Spleen (tissue), 7 donors: ENCODE results near the gene CDS2.

Experiments used
- POLR2A ChIP-seq, 3 donors: fragments of 450-650 bp; IDR thresholded peaks; one replicate each; pipeline ENCODE4 v1.5.1; 2017; ENCODE audit warnings: antibody characterized with exemption in 3 of 3, mild to moderate bottlenecking in 1 of 3
- POLR2AphosphoS5 ChIP-seq, 3 donors: sonication (generic); formaldehyde crosslinking; IDR thresholded peaks; one replicate each; pipeline ENCODE4 v1.5.1; 2017; ENCODE audit warnings: antibody characterized with exemption in 3 of 3
- TF ChIP-seq, protein P1 (sequence below), 11 experiments: fragments of 200-600 bp in 7 of 11; fragments of 450-650 bp in 4 of 11; sonication (generic) in 4 of 11; IDR thresholded peaks in 8 of 11; conservative IDR thresholded peaks in 3 of 11; 1 replicate in 7 of 11; 2 replicates in 4 of 11; pipeline versions ENCODE4 v1.4.0 to v1.8.0; 2016 to 2021; ENCODE audit warnings: antibody characterized with exemption in 11 of 11, inconsistent platforms in 4 of 11, mild to moderate bottlenecking in 1 of 11
- donor health status: DM: no; HTN: no; CAD: no; lungs with moderate emphysema.
- donor health status: DM: no; HTN: no; CAD: no.
- donor health status: DM: no; HTN: no; CAD: no.

DNA sequence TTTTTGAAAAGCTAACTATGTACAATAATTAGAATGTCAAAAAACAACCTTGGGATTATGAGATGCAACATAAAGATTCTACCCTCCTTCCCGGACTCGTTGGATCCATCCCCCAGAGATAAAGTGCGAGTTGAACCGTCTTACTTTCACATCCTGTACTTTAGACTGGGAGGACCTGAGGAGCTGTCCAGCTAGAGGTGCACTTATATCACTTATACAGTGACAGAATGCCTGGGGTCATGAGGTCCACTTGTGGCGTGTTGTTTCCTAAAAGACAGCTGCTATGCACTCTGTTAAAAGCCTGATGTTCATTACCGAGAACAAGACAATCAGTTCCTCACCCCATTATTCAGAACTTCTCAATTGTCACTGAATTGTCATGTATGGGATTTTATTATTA is 2.1 kb downstream of the CDS2 start:
- TF ChIP-seq POLR2A (IDR thresholded peaks at IDR 0.05) (no peak), POLR2AphosphoS5 (IDR thresholded peaks at IDR 0.05) (no peak)
- TF ChIP-seq, protein P1, sequence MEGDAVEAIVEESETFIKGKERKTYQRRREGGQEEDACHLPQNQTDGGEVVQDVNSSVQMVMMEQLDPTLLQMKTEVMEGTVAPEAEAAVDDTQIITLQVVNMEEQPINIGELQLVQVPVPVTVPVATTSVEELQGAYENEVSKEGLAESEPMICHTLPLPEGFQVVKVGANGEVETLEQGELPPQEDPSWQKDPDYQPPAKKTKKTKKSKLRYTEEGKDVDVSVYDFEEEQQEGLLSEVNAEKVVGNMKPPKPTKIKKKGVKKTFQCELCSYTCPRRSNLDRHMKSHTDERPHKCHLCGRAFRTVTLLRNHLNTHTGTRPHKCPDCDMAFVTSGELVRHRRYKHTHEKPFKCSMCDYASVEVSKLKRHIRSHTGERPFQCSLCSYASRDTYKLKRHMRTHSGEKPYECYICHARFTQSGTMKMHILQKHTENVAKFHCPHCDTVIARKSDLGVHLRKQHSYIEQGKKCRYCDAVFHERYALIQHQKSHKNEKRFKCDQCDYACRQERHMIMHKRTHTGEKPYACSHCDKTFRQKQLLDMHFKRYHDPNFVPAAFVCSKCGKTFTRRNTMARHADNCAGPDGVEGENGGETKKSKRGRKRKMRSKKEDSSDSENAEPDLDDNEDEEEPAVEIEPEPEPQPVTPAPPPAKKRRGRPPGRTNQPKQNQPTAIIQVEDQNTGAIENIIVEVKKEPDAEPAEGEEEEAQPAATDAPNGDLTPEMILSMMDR (IDR thresholded peaks at IDR 0.05 in 8 of 11, conservative IDR thresholded peaks at IDR 0.05 in 3 of 11) = no peak
